ENCODE measurements around the gene GALNT2. TPM values are rescaled to one million over a fixed set of nuclear protein-coding genes. Genes with fewer than 3 reads are reported as not detected.

GALNT2 gene
- total and polyA plus RNA-seq, 9 of the 15 experiments (the other 6 are each of a cell fraction or from before 2014, with no cell fraction given): 1.6 to 106 (median 51.9) TPM

DNA sequence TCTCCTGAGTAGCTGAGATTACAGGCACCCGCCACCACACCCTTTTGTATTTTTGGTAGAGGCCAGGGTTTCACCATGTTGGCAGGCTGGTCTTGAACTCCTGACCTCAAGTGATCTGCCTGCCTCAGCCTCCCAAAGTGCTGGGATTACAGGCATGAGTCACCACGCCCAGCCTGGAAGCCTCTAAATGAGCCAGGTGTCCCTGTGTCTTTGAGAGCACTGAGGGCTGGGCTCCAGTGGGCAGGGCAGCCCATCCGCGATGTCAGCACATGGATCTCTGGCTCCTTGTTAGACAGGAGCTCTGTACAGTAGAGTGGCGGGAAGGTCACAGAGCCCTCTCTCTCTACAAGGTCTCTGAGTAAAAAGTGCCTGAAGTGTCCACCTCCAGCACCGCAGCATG lies 234.8 kb downstream of the GALNT2 start:
- H3K4me1 ChIP-seq (replicated peaks in 1 of 2; ENCODE audit: control insufficient read depth in 2 of 2, insufficient read depth in 2 of 2, low read length in 2 of 2): no peaks in the 10 kb centered on the region
- H3K36me3 ChIP-seq (ENCODE audit: control insufficient read depth, insufficient read depth, low read length): no peaks in the 10 kb centered on the region
- intact Hi-C loops (cut with micrococcal nuclease): loop anchor here (2.0 kb wide), 1 partner anchor 457 kb away; no protein-coding TSS in a partner anchor
- no peak overlapping the region for H3K4me2 ChIP-seq (ENCODE audit: insufficient read depth, low read length)
- no peak overlapping the region for H3K9ac ChIP-seq (ENCODE audit: insufficient read depth in 1 of 2, low read depth in 2 of 2, low read length in 2 of 2)
- 13% methylated on average over 6 of the region's 6 CpGs for WGBS (ENCODE audit: insufficient coverage, low coverage, missing lambda C conversion rate)
- no peak overlapping the region for H3K27ac ChIP-seq (ENCODE audit: extremely low read depth, low read depth, low read length)
- BruUV-seq (replicated peaks): no TSS peak
- TF ChIP-seq, protein P1, sequence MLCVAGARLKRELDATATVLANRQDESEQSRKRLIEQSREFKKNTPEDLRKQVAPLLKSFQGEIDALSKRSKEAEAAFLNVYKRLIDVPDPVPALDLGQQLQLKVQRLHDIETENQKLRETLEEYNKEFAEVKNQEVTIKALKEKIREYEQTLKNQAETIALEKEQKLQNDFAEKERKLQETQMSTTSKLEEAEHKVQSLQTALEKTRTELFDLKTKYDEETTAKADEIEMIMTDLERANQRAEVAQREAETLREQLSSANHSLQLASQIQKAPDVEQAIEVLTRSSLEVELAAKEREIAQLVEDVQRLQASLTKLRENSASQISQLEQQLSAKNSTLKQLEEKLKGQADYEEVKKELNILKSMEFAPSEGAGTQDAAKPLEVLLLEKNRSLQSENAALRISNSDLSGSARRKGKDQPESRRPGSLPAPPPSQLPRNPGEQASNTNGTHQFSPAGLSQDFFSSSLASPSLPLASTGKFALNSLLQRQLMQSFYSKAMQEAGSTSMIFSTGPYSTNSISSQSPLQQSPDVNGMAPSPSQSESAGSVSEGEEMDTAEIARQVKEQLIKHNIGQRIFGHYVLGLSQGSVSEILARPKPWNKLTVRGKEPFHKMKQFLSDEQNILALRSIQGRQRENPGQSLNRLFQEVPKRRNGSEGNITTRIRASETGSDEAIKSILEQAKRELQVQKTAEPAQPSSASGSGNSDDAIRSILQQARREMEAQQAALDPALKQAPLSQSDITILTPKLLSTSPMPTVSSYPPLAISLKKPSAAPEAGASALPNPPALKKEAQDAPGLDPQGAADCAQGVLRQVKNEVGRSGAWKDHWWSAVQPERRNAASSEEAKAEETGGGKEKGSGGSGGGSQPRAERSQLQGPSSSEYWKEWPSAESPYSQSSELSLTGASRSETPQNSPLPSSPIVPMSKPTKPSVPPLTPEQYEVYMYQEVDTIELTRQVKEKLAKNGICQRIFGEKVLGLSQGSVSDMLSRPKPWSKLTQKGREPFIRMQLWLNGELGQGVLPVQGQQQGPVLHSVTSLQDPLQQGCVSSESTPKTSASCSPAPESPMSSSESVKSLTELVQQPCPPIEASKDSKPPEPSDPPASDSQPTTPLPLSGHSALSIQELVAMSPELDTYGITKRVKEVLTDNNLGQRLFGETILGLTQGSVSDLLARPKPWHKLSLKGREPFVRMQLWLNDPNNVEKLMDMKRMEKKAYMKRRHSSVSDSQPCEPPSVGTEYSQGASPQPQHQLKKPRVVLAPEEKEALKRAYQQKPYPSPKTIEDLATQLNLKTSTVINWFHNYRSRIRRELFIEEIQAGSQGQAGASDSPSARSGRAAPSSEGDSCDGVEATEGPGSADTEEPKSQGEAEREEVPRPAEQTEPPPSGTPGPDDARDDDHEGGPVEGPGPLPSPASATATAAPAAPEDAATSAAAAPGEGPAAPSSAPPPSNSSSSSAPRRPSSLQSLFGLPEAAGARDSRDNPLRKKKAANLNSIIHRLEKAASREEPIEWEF (CRISPR knock-in tag; IDR thresholded peaks at IDR 0.05): no peak
- TF ChIP-seq ZBTB1 (CRISPR knock-in tag; IDR thresholded peaks at IDR 0.05; ENCODE audit: borderline replicate concordance, low read depth) (no peak), ZNF699 (CRISPR knock-in tag; IDR thresholded peaks at IDR 0.05; ENCODE audit: insufficient replicate concordance) (no peak), ZNF766 (CRISPR knock-in tag; conservative IDR thresholded peaks at IDR 0.05) (no peak)
- TF ChIP-seq, protein P2, sequence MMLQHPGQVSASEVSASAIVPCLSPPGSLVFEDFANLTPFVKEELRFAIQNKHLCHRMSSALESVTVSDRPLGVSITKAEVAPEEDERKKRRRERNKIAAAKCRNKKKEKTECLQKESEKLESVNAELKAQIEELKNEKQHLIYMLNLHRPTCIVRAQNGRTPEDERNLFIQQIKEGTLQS (IDR thresholded peaks at IDR 0.05): peak; percentile 15; the same call in 1 of the 2 replicates
- TF ChIP-seq, protein P2 (CRISPR knock-in tag; conservative IDR thresholded peaks at IDR 0.05): no peak
- TF ChIP-seq, protein P3, sequence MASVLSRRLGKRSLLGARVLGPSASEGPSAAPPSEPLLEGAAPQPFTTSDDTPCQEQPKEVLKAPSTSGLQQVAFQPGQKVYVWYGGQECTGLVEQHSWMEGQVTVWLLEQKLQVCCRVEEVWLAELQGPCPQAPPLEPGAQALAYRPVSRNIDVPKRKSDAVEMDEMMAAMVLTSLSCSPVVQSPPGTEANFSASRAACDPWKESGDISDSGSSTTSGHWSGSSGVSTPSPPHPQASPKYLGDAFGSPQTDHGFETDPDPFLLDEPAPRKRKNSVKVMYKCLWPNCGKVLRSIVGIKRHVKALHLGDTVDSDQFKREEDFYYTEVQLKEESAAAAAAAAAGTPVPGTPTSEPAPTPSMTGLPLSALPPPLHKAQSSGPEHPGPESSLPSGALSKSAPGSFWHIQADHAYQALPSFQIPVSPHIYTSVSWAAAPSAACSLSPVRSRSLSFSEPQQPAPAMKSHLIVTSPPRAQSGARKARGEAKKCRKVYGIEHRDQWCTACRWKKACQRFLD (CRISPR knock-in tag; IDR thresholded peaks at IDR 0.05): no peak
- no peaks in the 10 kb centered on the region for H3K9me3 ChIP-seq (replicated peaks; ENCODE audit: control insufficient read depth, insufficient read depth, low read depth, low read length)
- CTCF ChIA-PET (ENCODE audit: low intra/inter-chr PET ratio): no interaction called here
- no peak overlapping the region for H2AFZ ChIP-seq (ENCODE audit: low read depth, low read length)
- POLR2A ChIA-PET: interaction anchor here (0.6 kb wide), 1 partner anchor 756 kb away, joined by 3 read pairs; no protein-coding TSS in a partner anchor
- H4K20me1 ChIP-seq (replicated peaks; ENCODE audit: control insufficient read depth, insufficient read depth, low read length): 0 out of 2 replicates have a peak, but pooled peaks cover 3% of the 10 kb centered on the region
- peaks cover 44 to 51% of the 10 kb centered on the region in 2 experiments for H3K27me3 ChIP-seq (ENCODE audit: control insufficient read depth in 2 of 2, insufficient read depth in 2 of 2, low read length in 2 of 2)
- DNase-seq (ENCODE audit: extremely low read depth in 1 of 4, low spot score in 3 of 4) (no peak), ATAC-seq (no peak), FAIRE-seq (no peak)
- no peaks in the 10 kb centered on the region for H3K79me2 ChIP-seq (ENCODE audit: control insufficient read depth, insufficient read depth, low read length)
- in situ Hi-C loops (cut with MboI): loop anchor here (10.0 to 25.0 kb wide), 2 partner anchors 590 to 1047 kb away; no protein-coding TSS in a partner anchor
- H3K4me3 ChIP-seq: no peak overlapping the region
- no peaks in the 10 kb centered on the region for H3K9me1 ChIP-seq (ENCODE audit: control insufficient read depth, insufficient read depth, low read length)

All from K562 (cell line).